Bone marrow (tissue), 2 donors: Measurements from ENCODE around the gene CELF4.

Experiments
- DNase-seq, 2 donors: peaks; one replicate each; lab custom pipeline; 2025; lab: John Stamatoyannopoulos, UW

Gene CELF4

GRCh38 chr18:37572736-37573135 is 7.1 kb upstream of the CELF4 start:
- DNase-seq: no peak

- DNase-seq: no peak
Observed at GRCh38 chr18:37571266-37571665, 5.7 kb upstream of the CELF4 start.

- no peak for DNase-seq
Observed at GRCh38 chr18:37570336-37570930, 4.8 kb upstream of the CELF4 start.

GRCh38 chr18:37568671-37569070 is 3.1 kb upstream of the CELF4 start:
- DNase-seq: no peak

GRCh38 chr18:37567994-37568359 is 2.4 kb upstream of the CELF4 start:
- DNase-seq: no peak

- no peak for DNase-seq
Observed at GRCh38 chr18:37567061-37567993, 1.7 kb upstream of the CELF4 start.

- DNase-seq: no peak
Observed at GRCh38 chr18:37566479-37567060, 972 bp upstream of the CELF4 start.

- DNase-seq: no peak
Observed at GRCh38 chr18:37565977-37566478, 430 bp upstream of the CELF4 start.

GRCh38 chr18:37564711-37565100 is 892 bp downstream of the CELF4 start:
- DNase-seq: no peak

- DNase-seq: no peak
Observed at GRCh38 chr18:37563931-37564392, 1.6 kb downstream of the CELF4 start.

GRCh38 chr18:37561986-37562385 is 3.6 kb downstream of the CELF4 start:
- DNase-seq: no peak

GRCh38 chr18:37560003-37560402 is 5.6 kb downstream of the CELF4 start:
- DNase-seq: no peak

GRCh38 chr18:37559194-37559593 is 6.4 kb downstream of the CELF4 start:
- DNase-seq: no peak

GRCh38 chr18:37554399-37554787 is 11.2 kb downstream of the CELF4 start:
- DNase-seq: no peak

GRCh38 chr18:37553633-37554398 is 11.8 kb downstream of the CELF4 start:
- DNase-seq: no peak

- DNase-seq: no peak
Observed at GRCh38 chr18:37552286-37552685, 13.3 kb downstream of the CELF4 start.

- DNase-seq: no peak
Observed at GRCh38 chr18:37551846-37552245, 13.8 kb downstream of the CELF4 start.

GRCh38 chr18:37551249-37551648 is 14.3 kb downstream of the CELF4 start:
- no peak for DNase-seq

GRCh38 chr18:37550118-37550875 is 15.3 kb downstream of the CELF4 start:
- DNase-seq: no peak

- no peak for DNase-seq
Observed at GRCh38 chr18:37548679-37549289, 16.8 kb downstream of the CELF4 start.
